HG02610 (cell line): ENCODE measurements around the gene DOC2A.
A peak's percentile ranks its signal among the peaks of the same experiment; 100 is the strongest.
"Not testable (repeated sequence)": the region's sequence is repeated elsewhere in the genome, so short reads cannot be mapped to it uniquely, and the experiment has no call there.

Source experiments
- ATAC-seq: cut with Tn5 transposase; IDR thresholded peaks from one replicate; pipeline ENCODE4 v1.9.1; 2021; ENCODE audit warnings: mild to moderate bottlenecking, moderate library complexity; ENCODE audit not compliant: unreplicated experiment

Gene DOC2A

GRCh38 chr16:29973384-29974246, 37.2 kb downstream of the DOC2A start, which contains the start of gene TAOK2:
TAOK2 (plus strand) TSS chr16:29973868; CDS start chr16:29977773, 3,905 bp downstream.
- peak; percentile 94 for ATAC-seq

- ATAC-seq, result no peak
Observed at GRCh38 chr16:29972992-29973383, 37.8 kb downstream of the DOC2A start.

DNA sequence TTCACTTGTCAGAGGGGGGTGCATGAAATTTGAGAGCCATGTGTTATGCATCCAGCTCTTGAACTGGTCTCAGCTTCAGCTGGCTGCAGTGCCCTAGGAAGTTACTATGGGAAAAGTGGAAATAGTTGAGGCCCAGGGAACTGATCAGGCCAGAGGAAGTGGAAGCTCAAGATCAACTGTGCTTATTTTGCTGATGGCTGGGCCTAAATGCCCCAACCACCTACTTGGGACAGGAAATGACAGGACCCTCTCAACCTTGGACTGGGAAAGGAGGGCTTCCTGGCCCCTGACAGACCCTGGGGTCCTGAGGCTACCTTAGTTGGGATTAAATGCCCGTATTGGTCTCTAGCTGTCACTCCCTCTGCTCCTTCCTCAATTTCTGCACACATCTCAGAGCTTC, 38.3 kb downstream of the DOC2A start:
- ATAC-seq, result no peak

GRCh38 chr16:29971304-29971703, 39.5 kb downstream of the DOC2A start:
- ATAC-seq, result no peak

DNA sequence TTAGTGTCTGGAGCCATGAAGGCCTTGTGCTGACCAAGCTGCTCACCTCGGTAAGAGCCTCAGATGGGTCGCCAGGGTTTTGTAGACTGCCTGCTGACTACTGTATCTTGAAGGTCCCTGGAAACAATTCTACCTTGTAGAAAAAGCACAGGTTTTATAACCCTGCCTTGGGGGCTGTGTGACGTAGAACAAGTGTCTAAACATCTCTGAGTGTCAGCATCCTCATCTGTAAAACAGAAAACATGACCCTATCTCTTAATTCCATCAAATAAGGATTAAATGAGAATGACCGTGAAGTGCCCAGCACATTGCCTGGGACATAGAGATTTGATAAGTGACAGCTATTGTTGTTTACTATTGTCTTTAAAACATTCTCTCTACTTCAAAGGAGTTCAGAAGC, 42.6 kb downstream of the DOC2A start:
- ATAC-seq, result no peak

GRCh38 chr16:29963021-29963743, 47.6 kb downstream of the DOC2A start:
- no peak for ATAC-seq

GRCh38 chr16:29962344-29962994, 48.4 kb downstream of the DOC2A start:
- no peak for ATAC-seq

- ATAC-seq, result peak; percentile 84
Observed at GRCh38 chr16:29961479-29962343, 49.1 kb downstream of the DOC2A start, which contains the start of gene TMEM219. TMEM219 (plus strand) TSS chr16:29962079; CDS start chr16:29963144, 1,065 bp downstream.

GRCh38 chr16:29961127-29961478, 49.7 kb downstream of the DOC2A start:
- ATAC-seq, result no peak

DNA sequence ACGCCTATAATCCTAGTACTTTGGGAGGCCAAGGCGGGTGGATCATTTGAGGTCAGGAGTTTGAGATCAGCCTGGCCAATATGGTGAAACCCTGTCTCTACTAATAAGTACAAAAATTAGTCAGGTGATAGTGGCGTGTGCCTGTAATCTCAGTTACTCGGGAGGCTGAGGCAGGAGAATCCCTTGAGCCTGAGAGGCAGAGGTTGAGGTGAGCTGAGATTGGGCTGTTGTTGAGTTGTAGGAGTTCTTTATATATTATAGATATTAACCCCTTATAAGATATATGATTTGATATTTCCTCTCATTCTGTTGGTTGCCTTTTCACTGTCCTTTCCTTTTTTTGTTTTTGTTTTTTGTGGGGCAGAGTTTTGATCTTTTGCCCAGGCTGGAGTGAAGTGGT, 51.0 kb downstream of the DOC2A start:
- ATAC-seq, result not testable (repeated sequence)

DNA sequence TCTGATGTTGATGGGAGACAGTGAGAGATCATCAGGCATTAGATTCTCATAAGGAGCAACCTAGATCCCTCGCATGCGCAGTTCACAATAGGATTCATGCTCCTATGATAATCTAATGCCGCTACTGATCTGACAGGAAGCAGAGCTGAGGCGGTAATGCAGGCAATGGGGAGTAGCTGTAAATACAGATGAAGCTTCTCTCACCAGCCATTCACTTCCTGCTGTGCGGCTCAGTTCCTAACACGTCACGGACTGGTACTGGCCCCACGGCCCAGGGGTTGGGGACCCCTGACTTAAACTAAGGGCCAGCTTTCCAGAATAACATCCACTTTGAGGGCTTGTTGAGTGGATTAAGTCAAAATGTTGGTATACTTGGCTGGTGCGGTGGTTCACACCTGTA, 51.5 kb downstream of the DOC2A start:
- ATAC-seq, result no peak

GRCh38 chr16:29958756-29959155, 52.1 kb downstream of the DOC2A start:
- no peak for ATAC-seq
